ENCODE results near the gene TTC8.

DNA sequence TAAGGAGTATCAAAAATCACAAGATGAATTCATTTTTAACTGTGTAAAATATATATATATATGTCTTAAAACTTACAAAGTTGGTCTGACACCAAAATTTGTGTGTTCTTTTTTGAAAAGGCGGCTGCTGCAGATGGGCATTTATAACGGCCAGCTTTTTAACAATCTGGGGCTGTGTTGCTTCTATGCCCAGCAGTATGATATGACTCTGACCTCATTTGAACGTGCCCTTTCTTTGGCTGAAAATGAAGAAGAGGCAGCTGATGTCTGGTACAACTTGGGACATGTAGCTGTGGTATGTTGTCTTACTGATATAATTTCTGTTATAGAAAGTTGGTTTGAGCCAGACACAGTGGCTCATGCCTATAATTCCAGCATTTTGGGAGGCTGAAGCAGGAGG lies 47.0 kb downstream of the TTC8 start:
- TF ChIP-seq ZFX (IDR thresholded peaks at IDR 0.05) = no peak
- no peak for TF ChIP-seq CTCF (conservative IDR thresholded peaks at IDR 0.05)

Data from C4-2B (cell line).